ENCODE data around the gene SPTBN1. TPM values are rescaled to one million over a fixed set of nuclear protein-coding genes. Genes with fewer than 3 reads are reported as not detected.
A peak's percentile ranks its signal among the peaks of the same experiment; 100 is the strongest.

Gene SPTBN1
- total RNA-seq, 1 experiment from 2014 or later, result 204 TPM

- ChIA-PET CTCF (interaction anchor here (1.0 to 1.8 kb wide), 3 partner anchors 155 to 390 kb away, joined by 3 to 4 read pairs (median 3); no protein-coding TSS in a partner anchor), POLR2A (no interaction called here)
- peaks cover 59% of the 10 kb centered on the region for H3K4me1 Mint-ChIP-seq
- no peaks in the 10 kb centered on the region for H3K36me3 Mint-ChIP-seq
- no peak for DNase-seq (ENCODE audit: low spot score)
- H3K9me3 Mint-ChIP-seq, result no peaks in the 10 kb centered on the region
- ATAC-seq, result no peak
- no peaks in the 10 kb centered on the region for H3K27me3 Mint-ChIP-seq (ENCODE audit: low read depth)
- peak overlapping the region; percentile 48; the same call in 1 of the 2 replicates for H3K27ac Mint-ChIP-seq
- TF ChIP-seq E2F1 (CRISPR knock-in tag; IDR thresholded peaks at IDR 0.05) (no peak), USF1 (CRISPR knock-in tag; IDR thresholded peaks at IDR 0.05) (no peak), E2F4 (CRISPR knock-in tag; IDR thresholded peaks at IDR 0.05; ENCODE audit: borderline replicate concordance, low read depth) (no peak), ZNF138 (CRISPR knock-in tag; conservative IDR thresholded peaks at IDR 0.05) (no peak), JUN (CRISPR knock-in tag; IDR thresholded peaks at IDR 0.05) (no peak), SMAD3 (CRISPR knock-in tag; IDR thresholded peaks at IDR 0.05; ENCODE audit: borderline replicate concordance) (no peak), AFF4 (CRISPR knock-in tag; IDR thresholded peaks at IDR 0.05; ENCODE audit: borderline replicate concordance) (no peak), USF2 (CRISPR knock-in tag; IDR thresholded peaks at IDR 0.05) (no peak), ZNF263 (CRISPR knock-in tag; IDR thresholded peaks at IDR 0.05; ENCODE audit: low read depth) (no peak), GABPB1 (CRISPR knock-in tag; IDR thresholded peaks at IDR 0.05) (no peak), NR2C2 (CRISPR knock-in tag; IDR thresholded peaks at IDR 0.05) (no peak), ATF6 (CRISPR knock-in tag; IDR thresholded peaks at IDR 0.05) (no peak), ATF3 (CRISPR knock-in tag; conservative IDR thresholded peaks at IDR 0.05) (no peak), HMGA2 (CRISPR knock-in tag; IDR thresholded peaks at IDR 0.05) (no peak), FOXP1 (CRISPR knock-in tag; IDR thresholded peaks at IDR 0.05; ENCODE audit: borderline replicate concordance) (no peak), ZNF317 (CRISPR knock-in tag; IDR thresholded peaks at IDR 0.05; ENCODE audit: borderline replicate concordance, low read depth) (no peak)
- no peak overlapping the region for H3K4me3 Mint-ChIP-seq
Measured at GRCh38 chr2:54496920-54497319, 40.8 kb downstream of the SPTBN1 start.

Measured in WTC11 (cell line).